ENCODE data around the gene DUT.

DNA sequence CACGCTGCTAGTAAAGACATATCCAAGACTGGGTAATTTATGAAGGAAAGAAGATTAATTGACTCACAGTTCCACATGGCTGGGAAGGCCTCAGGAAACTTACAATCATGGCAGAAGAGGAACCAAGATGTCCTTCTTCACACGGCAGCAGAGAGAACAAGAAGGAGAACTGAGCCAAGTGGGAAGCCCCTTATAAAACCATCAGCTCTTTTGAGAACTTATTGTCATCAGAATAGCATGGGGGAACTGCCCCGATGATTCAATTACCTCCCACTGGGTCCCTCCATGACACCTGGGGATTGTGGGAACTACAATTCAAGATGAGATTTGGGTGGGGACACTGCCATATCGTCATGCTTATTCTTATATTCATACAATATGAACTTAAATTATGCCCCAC is 49.0 kb downstream of the DUT start:
- TF ChIP-seq POLR2A (IDR thresholded peaks at IDR 0.05) (no peak), POLR2AphosphoS5 (IDR thresholded peaks at IDR 0.05; ENCODE audit: insufficient read depth in 1 of 2, low read depth in 1 of 2) (no peak)
- TF ChIP-seq, protein P1, sequence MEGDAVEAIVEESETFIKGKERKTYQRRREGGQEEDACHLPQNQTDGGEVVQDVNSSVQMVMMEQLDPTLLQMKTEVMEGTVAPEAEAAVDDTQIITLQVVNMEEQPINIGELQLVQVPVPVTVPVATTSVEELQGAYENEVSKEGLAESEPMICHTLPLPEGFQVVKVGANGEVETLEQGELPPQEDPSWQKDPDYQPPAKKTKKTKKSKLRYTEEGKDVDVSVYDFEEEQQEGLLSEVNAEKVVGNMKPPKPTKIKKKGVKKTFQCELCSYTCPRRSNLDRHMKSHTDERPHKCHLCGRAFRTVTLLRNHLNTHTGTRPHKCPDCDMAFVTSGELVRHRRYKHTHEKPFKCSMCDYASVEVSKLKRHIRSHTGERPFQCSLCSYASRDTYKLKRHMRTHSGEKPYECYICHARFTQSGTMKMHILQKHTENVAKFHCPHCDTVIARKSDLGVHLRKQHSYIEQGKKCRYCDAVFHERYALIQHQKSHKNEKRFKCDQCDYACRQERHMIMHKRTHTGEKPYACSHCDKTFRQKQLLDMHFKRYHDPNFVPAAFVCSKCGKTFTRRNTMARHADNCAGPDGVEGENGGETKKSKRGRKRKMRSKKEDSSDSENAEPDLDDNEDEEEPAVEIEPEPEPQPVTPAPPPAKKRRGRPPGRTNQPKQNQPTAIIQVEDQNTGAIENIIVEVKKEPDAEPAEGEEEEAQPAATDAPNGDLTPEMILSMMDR (IDR thresholded peaks at IDR 0.05), result no peak
